Measurements from ENCODE around the gene FANCL.
"Not testable (repeated sequence)": the region's sequence is repeated elsewhere in the genome, so short reads cannot be mapped to it uniquely, and the experiment has no call there.

FANCL gene

GRCh38 chr2:58266211-58266610 is 25.1 kb upstream of the FANCL start:
- ChIA-PET CTCF (no interaction called here), POLR2A (no interaction called here)
- TF ChIP-seq NFRKB (IDR thresholded peaks at IDR 0.05) (no peak), SP1 (IDR thresholded peaks at IDR 0.05) (no peak)
- no peak for DNase-seq (ENCODE audit: extremely low spot score)

GRCh38 chr2:58261209-58261608 is 20.1 kb upstream of the FANCL start:
- ChIA-PET POLR2A (no interaction called here), CTCF (no interaction called here)
- TF ChIP-seq ELF4 (IDR thresholded peaks at IDR 0.05) (no peak), ZNF384 (IDR thresholded peaks at IDR 0.05) (no peak), CTBP1 (IDR thresholded peaks at IDR 0.05; ENCODE audit: borderline replicate concordance) (no peak), HDGF (IDR thresholded peaks at IDR 0.05; ENCODE audit: borderline replicate concordance) (no peak), FOXK2 (IDR thresholded peaks at IDR 0.05) (no peak), L3MBTL2 (conservative IDR thresholded peaks at IDR 0.05) (no peak), SUZ12 (IDR thresholded peaks at IDR 0.05) (no peak), LEF1 (IDR thresholded peaks at IDR 0.05; ENCODE audit: borderline replicate concordance) (no peak), NFRKB (IDR thresholded peaks at IDR 0.05) (no peak)
- TF ChIP-seq, protein P1, sequence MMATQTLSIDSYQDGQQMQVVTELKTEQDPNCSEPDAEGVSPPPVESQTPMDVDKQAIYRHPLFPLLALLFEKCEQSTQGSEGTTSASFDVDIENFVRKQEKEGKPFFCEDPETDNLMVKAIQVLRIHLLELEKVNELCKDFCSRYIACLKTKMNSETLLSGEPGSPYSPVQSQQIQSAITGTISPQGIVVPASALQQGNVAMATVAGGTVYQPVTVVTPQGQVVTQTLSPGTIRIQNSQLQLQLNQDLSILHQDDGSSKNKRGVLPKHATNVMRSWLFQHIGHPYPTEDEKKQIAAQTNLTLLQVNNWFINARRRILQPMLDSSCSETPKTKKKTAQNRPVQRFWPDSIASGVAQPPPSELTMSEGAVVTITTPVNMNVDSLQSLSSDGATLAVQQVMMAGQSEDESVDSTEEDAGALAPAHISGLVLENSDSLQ (IDR thresholded peaks at IDR 0.05), result no peak
- no peak for DNase-seq (ENCODE audit: extremely low spot score)

DNA sequence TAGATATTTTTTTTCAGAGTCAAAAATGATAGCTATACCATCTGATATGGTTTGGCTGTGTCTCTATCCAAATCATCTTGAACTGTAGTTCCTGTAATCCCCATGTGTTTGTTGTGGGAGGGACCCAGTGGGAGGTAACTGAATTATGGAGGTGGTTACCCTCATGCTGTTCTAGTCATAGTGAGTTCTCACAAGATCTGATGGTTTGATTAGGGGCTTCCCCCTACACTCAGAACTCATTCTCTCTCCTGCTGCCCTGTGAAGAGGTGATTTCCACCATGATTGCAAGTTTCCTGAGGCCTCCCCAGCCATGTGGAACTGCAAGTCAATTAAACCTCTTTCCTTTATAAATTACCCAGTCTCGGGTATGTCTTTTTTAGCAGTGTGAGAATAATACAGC is 17.3 kb upstream of the FANCL start:
- POLR2A ChIA-PET; DNase-seq (ENCODE audit: extremely low spot score): not testable (repeated sequence)
- CTCF ChIA-PET, result interaction anchor here (0.6 kb wide), 1 partner anchor 32 kb away, joined by 4 read pairs; no protein-coding TSS in a partner anchor

DNA sequence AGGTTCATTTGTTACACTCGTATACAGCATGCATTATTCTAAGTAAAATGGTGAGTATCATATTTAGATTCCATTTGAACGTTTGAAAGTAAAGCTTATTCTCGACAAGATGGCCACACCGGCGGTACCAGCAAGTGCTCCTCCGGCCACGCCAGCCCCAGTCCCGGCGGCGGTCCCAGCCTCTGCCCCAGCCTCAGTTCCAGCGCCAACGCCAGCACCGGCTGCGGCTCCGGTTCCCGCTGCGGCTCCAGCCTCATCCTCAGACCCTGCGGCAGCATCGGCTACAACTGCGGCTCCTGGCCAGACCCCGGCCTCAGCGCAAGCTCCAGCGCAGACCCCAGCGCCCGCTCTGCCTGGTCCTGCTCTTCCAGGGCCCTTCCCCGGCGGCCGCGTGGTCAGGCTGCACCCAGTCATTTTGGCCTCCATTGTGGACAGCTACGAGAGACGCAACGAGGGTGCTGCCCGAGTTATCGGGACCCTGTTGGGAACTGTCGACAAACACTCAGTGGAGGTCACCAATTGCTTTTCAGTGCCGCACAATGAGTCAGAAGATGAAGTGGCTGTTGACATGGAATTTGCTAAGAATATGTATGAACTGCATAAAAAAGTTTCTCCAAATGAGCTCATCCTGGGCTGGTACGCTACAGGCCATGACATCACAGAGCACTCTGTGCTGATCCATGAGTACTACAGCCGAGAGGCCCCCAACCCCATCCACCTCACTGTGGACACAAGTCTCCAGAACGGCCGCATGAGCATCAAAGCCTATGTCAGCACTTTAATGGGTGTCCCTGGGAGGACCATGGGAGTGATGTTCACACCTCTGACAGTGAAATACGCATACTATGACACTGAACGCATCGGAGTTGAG is 10.4 kb upstream of the FANCL start:
- CTCF ChIA-PET; DNase-seq (ENCODE audit: extremely low spot score); POLR2A ChIA-PET: not testable (repeated sequence)

DNA sequence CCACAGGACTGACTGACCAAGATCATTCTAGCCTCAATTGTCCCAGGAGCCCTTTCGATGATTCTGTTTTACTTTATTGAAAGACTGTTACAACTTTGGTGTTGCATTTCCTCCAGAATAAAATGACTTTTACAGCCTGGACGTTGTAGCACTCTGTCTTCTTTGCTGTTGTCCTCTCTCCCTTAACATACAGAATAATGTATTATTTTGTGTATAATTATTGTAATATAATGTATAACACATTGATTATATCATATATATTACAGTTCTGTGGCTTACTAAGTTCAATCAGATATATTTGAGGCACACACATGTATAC is 380 bp upstream of the FANCL start:
- DNase-seq (ENCODE audit: extremely low spot score), result no peak
- ChIA-PET POLR2A (interaction anchor here (0.6 to 1.2 kb wide), 10 partner anchors 9 to 338 kb away, joined by 3 to 6 read pairs (median 3); no protein-coding TSS in a partner anchor), CTCF (interaction anchor here (0.9 to 1.2 kb wide), 2 partner anchors 206 to 339 kb away, joined by 3 to 4 read pairs; no protein-coding TSS in a partner anchor)
- TF ChIP-seq L3MBTL2 (conservative IDR thresholded peaks at IDR 0.05), result 0 out of 2 replicates have a peak, but pooled peaks have one; percentile 53
- TF ChIP-seq FOXA1 (IDR thresholded peaks at IDR 0.05), result no peak
- TF ChIP-seq, protein P1 (IDR thresholded peaks at IDR 0.05), result no peak
- no peak for TF ChIP-seq FOXK2 (IDR thresholded peaks at IDR 0.05)
- TF ChIP-seq ELF4 (IDR thresholded peaks at IDR 0.05), result no peak
- no peak for TF ChIP-seq FOXM1 (IDR thresholded peaks at IDR 0.05; ENCODE audit: borderline replicate concordance)
- no peak for TF ChIP-seq LEF1 (IDR thresholded peaks at IDR 0.05; ENCODE audit: borderline replicate concordance)
- no peak for TF ChIP-seq ZNF384 (IDR thresholded peaks at IDR 0.05)
- no peak for TF ChIP-seq SUZ12 (IDR thresholded peaks at IDR 0.05)

DNA sequence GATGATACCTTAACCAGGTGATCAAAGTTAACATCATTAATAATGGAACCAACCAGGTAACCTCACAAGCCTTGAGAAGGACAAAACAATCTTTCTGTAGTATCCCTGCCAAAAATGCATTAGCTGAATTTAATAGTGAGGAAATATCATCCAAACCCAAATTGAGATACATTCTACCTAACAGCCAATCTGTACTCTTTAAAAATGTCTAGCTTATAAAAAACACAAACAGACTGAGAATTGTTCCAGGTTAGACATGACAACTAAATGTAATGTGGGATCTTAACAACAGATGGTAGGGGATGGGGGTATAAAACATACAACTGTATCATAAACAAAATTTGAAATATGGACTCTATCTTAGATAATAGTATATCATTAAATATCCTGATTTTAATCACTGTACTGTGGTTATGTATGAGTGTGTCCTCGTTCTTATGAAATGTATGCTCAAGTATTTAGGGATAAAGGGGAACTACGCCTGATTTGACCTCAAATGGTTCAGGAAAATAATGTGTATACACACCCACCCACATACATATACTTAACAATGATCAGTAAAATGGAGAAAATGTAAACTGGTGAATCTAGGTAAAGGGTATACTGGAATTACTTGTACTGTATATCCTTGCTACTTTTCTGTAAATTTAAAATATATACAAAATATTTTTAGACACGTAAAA is 1.7 kb downstream of the FANCL start:
- CTCF ChIA-PET, result no interaction called here
- DNase-seq (ENCODE audit: extremely low spot score), result no peak
- POLR2A ChIA-PET, result no interaction called here
- no peak for TF ChIP-seq FOXM1 (IDR thresholded peaks at IDR 0.05; ENCODE audit: borderline replicate concordance)
- TF ChIP-seq, protein P1 (IDR thresholded peaks at IDR 0.05), result no peak
- no peak for TF ChIP-seq BHLHE40 (IDR thresholded peaks at IDR 0.05; ENCODE audit: borderline replicate concordance)
- no peak for TF ChIP-seq FOXK2 (IDR thresholded peaks at IDR 0.05)
- TF ChIP-seq ZNF384 (IDR thresholded peaks at IDR 0.05), result no peak
- no peak for TF ChIP-seq ARNT (IDR thresholded peaks at IDR 0.05)
- no peak for TF ChIP-seq HDGF (IDR thresholded peaks at IDR 0.05; ENCODE audit: borderline replicate concordance)
- no peak for TF ChIP-seq CTBP1 (IDR thresholded peaks at IDR 0.05; ENCODE audit: borderline replicate concordance)
- no peak for TF ChIP-seq SUZ12 (IDR thresholded peaks at IDR 0.05)
- TF ChIP-seq ELF4 (IDR thresholded peaks at IDR 0.05), result no peak
- no peak for TF ChIP-seq SP1 (IDR thresholded peaks at IDR 0.05)
- TF ChIP-seq L3MBTL2 (conservative IDR thresholded peaks at IDR 0.05), result no peak
- no peak for TF ChIP-seq TARDBP (IDR thresholded peaks at IDR 0.05)

GRCh38 chr2:58237741-58238140 is 3.4 kb downstream of the FANCL start:
- no peak for DNase-seq (ENCODE audit: extremely low spot score)
- ChIA-PET POLR2A (no interaction called here), CTCF (interaction anchor here (0.6 kb wide), 1 partner anchor 9 kb away, joined by 3 read pairs; no protein-coding TSS in a partner anchor)
- TF ChIP-seq ARNT (IDR thresholded peaks at IDR 0.05) (no peak), SP1 (IDR thresholded peaks at IDR 0.05) (no peak), ZNF384 (IDR thresholded peaks at IDR 0.05) (no peak)
